ENCODE data around the gene VIPR2. TPM values are rescaled to one million over a fixed set of nuclear protein-coding genes. Genes with fewer than 3 reads are reported as not detected.

VIPR2 gene
- total RNA-seq, 1 experiment from 2014 or later: not detected

DNA sequence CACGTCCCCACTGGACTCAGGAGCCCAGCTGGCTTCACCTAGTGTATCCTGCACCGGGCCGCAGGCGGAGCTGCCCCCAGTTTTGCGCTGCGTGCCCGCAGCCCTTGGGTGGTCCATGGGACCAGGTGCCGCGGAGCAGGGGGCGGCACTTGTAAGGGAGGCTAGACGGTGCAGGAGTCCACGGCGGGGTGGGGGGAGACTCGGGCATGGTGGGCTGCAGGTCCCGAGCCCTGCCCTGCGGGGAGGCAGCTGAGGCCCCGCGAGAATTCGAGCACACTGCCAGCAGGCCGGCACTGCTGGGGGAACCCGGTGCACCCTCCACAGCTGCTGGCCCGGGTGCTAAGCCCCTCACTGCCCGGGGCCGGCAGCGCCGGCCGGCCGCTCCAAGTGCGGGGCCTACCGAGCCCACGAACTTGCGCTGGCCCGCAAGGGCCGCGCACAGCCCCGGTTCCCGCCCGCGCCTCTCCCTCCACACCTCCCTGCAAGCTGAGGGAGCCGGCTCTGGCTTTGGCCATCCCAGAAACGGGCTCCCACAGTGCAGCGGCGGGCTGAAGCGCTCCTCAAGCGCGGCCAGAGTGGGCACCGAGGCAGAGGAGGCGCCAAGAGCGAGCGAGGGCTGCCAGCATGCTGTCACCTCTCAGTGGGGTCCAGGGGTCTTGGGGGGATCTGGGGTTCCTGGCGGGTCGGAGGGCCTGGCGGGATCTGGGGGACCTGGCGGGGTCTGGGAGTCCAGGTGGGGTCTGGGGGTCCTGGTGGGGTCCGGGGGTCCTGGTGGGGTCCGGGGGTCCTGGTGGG is 81.4 kb downstream of the VIPR2 start:
- no peaks in the 10 kb centered on the region for H3K4me1 ChIP-seq (replicated peaks; ENCODE audit: insufficient read depth)
- H3F3A ChIP-seq (ENCODE audit: insufficient read depth, low read depth): no peaks in the 10 kb centered on the region
- no peak overlapping the region for H3K4me3 ChIP-seq
- no peaks in the 10 kb centered on the region for H3K9me3 ChIP-seq (ENCODE audit: insufficient read depth, low read depth)
- DNase-seq: no peak
- no peak overlapping the region for H2AFZ ChIP-seq
- POLR2A ChIA-PET (ENCODE audit: unreplicated experiment): no interaction called here
- TF ChIP-seq CTCF (conservative IDR thresholded peaks at IDR 0.05): no peak
- no peak for TF ChIP-seq EZH2 (IDR thresholded peaks at IDR 0.05; ENCODE audit: low read depth)
- CTCF ChIA-PET: no interaction called here
- no peak overlapping the region for H3K27ac ChIP-seq
- H3K9me2 ChIP-seq (ENCODE audit: insufficient read depth): no peaks in the 10 kb centered on the region
- intact Hi-C loops (cut with micrococcal nuclease; ENCODE audit: unreplicated experiment): no loop called here
- no peak overlapping the region for H3K4me2 ChIP-seq
- peaks cover 73% of the 10 kb centered on the region for H3K27me3 ChIP-seq (ENCODE audit: insufficient read depth, low read depth)
- H3K36me3 ChIP-seq (ENCODE audit: low read depth): no peaks in the 10 kb centered on the region
- no peaks in the 10 kb centered on the region for H3K79me2 ChIP-seq (ENCODE audit: low read depth)
- no TSS peak for BruUV-seq (replicated peaks)
- peaks cover 8% of the 10 kb centered on the region; the same call in 1 of the 2 replicates for H4K20me1 ChIP-seq (ENCODE audit: insufficient read depth)

DNA sequence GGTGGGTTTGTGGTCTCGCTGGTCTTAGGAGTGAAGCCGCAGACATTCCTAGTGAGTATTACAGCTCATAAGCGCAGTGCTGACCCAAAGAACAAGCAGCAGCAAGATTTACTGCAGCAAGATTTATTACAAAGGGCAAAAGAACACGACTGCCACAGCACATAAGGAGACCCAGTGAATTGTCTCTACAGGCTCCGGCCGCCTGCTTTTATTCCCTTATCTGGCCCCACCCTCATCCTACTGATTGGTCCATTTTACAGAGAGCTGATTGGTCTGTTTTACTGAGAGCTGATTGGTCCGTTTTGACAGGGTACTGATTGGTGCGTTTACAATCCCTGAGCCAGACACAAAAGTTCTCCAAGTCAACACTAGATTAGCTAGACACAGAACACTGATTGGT is 82.1 kb downstream of the VIPR2 start:
- H3K79me2 ChIP-seq (ENCODE audit: low read depth): no peaks in the 10 kb centered on the region
- no peak overlapping the region for H3K4me2 ChIP-seq
- no TSS peak for BruUV-seq (replicated peaks)
- H3F3A ChIP-seq (ENCODE audit: insufficient read depth, low read depth): no peaks in the 10 kb centered on the region
- H3K9me3 ChIP-seq (ENCODE audit: insufficient read depth, low read depth): no peaks in the 10 kb centered on the region
- no peak overlapping the region for H3K4me3 ChIP-seq
- CTCF ChIA-PET: no interaction called here
- peaks cover 8% of the 10 kb centered on the region; the same call in 1 of the 2 replicates for H4K20me1 ChIP-seq (ENCODE audit: insufficient read depth)
- no peak for TF ChIP-seq EZH2 (IDR thresholded peaks at IDR 0.05; ENCODE audit: low read depth)
- no peak for TF ChIP-seq CTCF (conservative IDR thresholded peaks at IDR 0.05)
- peaks cover 73% of the 10 kb centered on the region for H3K27me3 ChIP-seq (ENCODE audit: insufficient read depth, low read depth)
- H3K4me1 ChIP-seq (replicated peaks; ENCODE audit: insufficient read depth): no peaks in the 10 kb centered on the region
- H3K36me3 ChIP-seq (ENCODE audit: low read depth): no peaks in the 10 kb centered on the region
- DNase-seq: no peak
- H3K27ac ChIP-seq: no peak overlapping the region
- H3K9me2 ChIP-seq (ENCODE audit: insufficient read depth): no peaks in the 10 kb centered on the region
- POLR2A ChIA-PET (ENCODE audit: unreplicated experiment): no interaction called here
- no peak overlapping the region for H2AFZ ChIP-seq
- intact Hi-C loops (cut with micrococcal nuclease; ENCODE audit: unreplicated experiment): no loop called here

- Histone ChIP-seq H3K4me3 (no peak overlapping the region), H2AFZ (no peak overlapping the region), H4K20me1 (ENCODE audit: insufficient read depth) (peaks cover 8% of the 10 kb centered on the region; the same call in 1 of the 2 replicates), H3K9me2 (ENCODE audit: insufficient read depth) (no peaks in the 10 kb centered on the region), H3K79me2 (ENCODE audit: low read depth) (no peaks in the 10 kb centered on the region), H3K27me3 (ENCODE audit: insufficient read depth, low read depth) (peaks cover 71% of the 10 kb centered on the region), H3K9me3 (ENCODE audit: insufficient read depth, low read depth) (no peaks in the 10 kb centered on the region), H3K27ac (no peak overlapping the region), H3F3A (ENCODE audit: insufficient read depth, low read depth) (no peaks in the 10 kb centered on the region), H3K4me1 (replicated peaks; ENCODE audit: insufficient read depth) (no peaks in the 10 kb centered on the region), H3K36me3 (ENCODE audit: low read depth) (no peaks in the 10 kb centered on the region), H3K4me2 (no peak overlapping the region)
- ChIA-PET CTCF (no interaction called here), POLR2A (ENCODE audit: unreplicated experiment) (no interaction called here)
- intact Hi-C loops (cut with micrococcal nuclease; ENCODE audit: unreplicated experiment): no loop called here
- TF ChIP-seq CTCF (conservative IDR thresholded peaks at IDR 0.05): no peak
- no peak for TF ChIP-seq EZH2 (IDR thresholded peaks at IDR 0.05; ENCODE audit: low read depth)
- DNase-seq: no peak
- no TSS peak for BruUV-seq (replicated peaks)
Observed at GRCh38 chr7:159061674-159062212, 82.9 kb downstream of the VIPR2 start.
